Peyer's patch (tissue), 4 donors: ENCODE results near the gene SMARCD1.
A peak's percentile ranks its signal among the peaks of the same experiment; 100 is the strongest.

Experiments
- CTCF ChIP-seq, 6 experiments: fragments of 450-650 bp in 4 of 6; fragments of 200-600 bp in 2 of 6; sonication (generic) in 1 of 6; IDR thresholded peaks; one replicate each; pipeline ENCODE4 v1.5.1; 2017 to 2019; ENCODE audit warnings: antibody characterized with exemption in 6 of 6, mild to moderate bottlenecking in 3 of 6, moderate library complexity in 1 of 6
- POLR2A ChIP-seq, 2 donors: fragments of 450-650 bp; IDR thresholded peaks; one replicate each; pipeline ENCODE4 v1.5.1; 2017; ENCODE audit warnings: antibody characterized with exemption in 2 of 2, mild to moderate bottlenecking in 2 of 2, moderate library complexity in 2 of 2

- TF ChIP-seq POLR2A (IDR thresholded peaks at IDR 0.05), result no peak
- peak; percentile 46 to 96 (median 84) for TF ChIP-seq CTCF (IDR thresholded peaks at IDR 0.05)
Measured at GRCh38 chr12:50055831-50056638, 29.1 kb upstream of the SMARCD1 start.
